BE2C (cell line): ENCODE data around the gene OXER1.
"Not testable (repeated sequence)": the region's sequence is repeated elsewhere in the genome, so short reads cannot be mapped to it uniquely, and the experiment has no call there.

ENCODE experiments used
- DNase-seq: peaks from one replicate; pipeline ENCODE4 v3.0.0-alpha.2; 2020
- H3K27me3 ChIP-seq: fragments of 250-450 bp; sonication (Bioruptor Pico); 2 replicates; pipeline ENCODE4 v1.5.1; 2020; ENCODE audit warnings: mild to moderate bottlenecking
- H3K36me3 ChIP-seq: fragments of 250-450 bp; sonication (Bioruptor Pico); 2 replicates; pipeline ENCODE4 v1.5.1; 2020; ENCODE audit warnings: mild to moderate bottlenecking
- H3K4me1 ChIP-seq: fragments of 250-450 bp; sonication (Bioruptor Pico); 2 replicates; pipeline ENCODE4 v1.5.1; 2020
- H3K4me3 ChIP-seq: 2 replicates; pipeline ENCODE4 v1.5.1; 2011; ENCODE audit warnings: low read depth, low read length
- H3K9me3 ChIP-seq: fragments of 250-450 bp; sonication (Bioruptor Pico); 2 replicates; pipeline ENCODE4 v1.5.1; 2020
- CTCF ChIP-seq: IDR thresholded peaks from 2 replicates; pipeline ENCODE4 v1.5.1; 2012; ENCODE audit warnings: mild to moderate bottlenecking, low read depth, low read length

OXER1 gene

GRCh38 chr2:42733852-42734251, 30.1 kb downstream of the OXER1 start:
- Histone ChIP-seq H3K4me1 (no peaks in the 10 kb centered on the region; the same call in none of the 2 replicates), H3K27me3 (no peaks in the 10 kb centered on the region), H3K4me3 (no peak overlapping the region), H3K9me3 (no peaks in the 10 kb centered on the region), H3K36me3 (no peaks in the 10 kb centered on the region; the same call in 1 of the 2 replicates)
- no peak for DNase-seq
- TF ChIP-seq CTCF, result no peak

- not testable (repeated sequence) for H3K4me3 ChIP-seq, H3K9me3 ChIP-seq, DNase-seq, H3K27me3 ChIP-seq, H3K4me1 ChIP-seq, H3K36me3 ChIP-seq
Observed at GRCh38 chr2:42731316-42731715, 32.6 kb downstream of the OXER1 start.

- no peak for DNase-seq
- H3K36me3 ChIP-seq, result 0 out of 2 replicates have a peak, but pooled peaks cover 2% of the 10 kb centered on the region
- H3K4me3 ChIP-seq, result no peak overlapping the region
- no peaks in the 10 kb centered on the region for H3K27me3 ChIP-seq
- H3K4me1 ChIP-seq, result no peaks in the 10 kb centered on the region; the same call in 1 of the 2 replicates
- no peaks in the 10 kb centered on the region for H3K9me3 ChIP-seq
- no peak for TF ChIP-seq CTCF
Observed at GRCh38 chr2:42726680-42727079, 37.3 kb downstream of the OXER1 start.

- no peaks in the 10 kb centered on the region for H3K27me3 ChIP-seq
- 0 out of 2 replicates have a peak, but pooled peaks cover 2% of the 10 kb centered on the region for H3K36me3 ChIP-seq
- no peak for TF ChIP-seq CTCF
- H3K4me1 ChIP-seq, result no peaks in the 10 kb centered on the region; the same call in 1 of the 2 replicates
- no peaks in the 10 kb centered on the region for H3K9me3 ChIP-seq
- no peak for DNase-seq
- no peak overlapping the region for H3K4me3 ChIP-seq
Observed at GRCh38 chr2:42725657-42726056, 38.3 kb downstream of the OXER1 start.

GRCh38 chr2:42724886-42725285, 39.0 kb downstream of the OXER1 start:
- no peak for TF ChIP-seq CTCF
- no peaks in the 10 kb centered on the region; the same call in 1 of the 2 replicates for H3K4me1 ChIP-seq
- no peaks in the 10 kb centered on the region for H3K27me3 ChIP-seq
- DNase-seq, result no peak
- no peaks in the 10 kb centered on the region for H3K9me3 ChIP-seq
- no peak overlapping the region for H3K4me3 ChIP-seq
- 0 out of 2 replicates have a peak, but pooled peaks cover 2% of the 10 kb centered on the region for H3K36me3 ChIP-seq

- no peak for DNase-seq
- H3K4me3 ChIP-seq, result no peak overlapping the region
- no peak for TF ChIP-seq CTCF
- no peaks in the 10 kb centered on the region; the same call in 1 of the 2 replicates for H3K4me1 ChIP-seq
- no peaks in the 10 kb centered on the region for H3K27me3 ChIP-seq
- no peaks in the 10 kb centered on the region for H3K9me3 ChIP-seq
- H3K36me3 ChIP-seq, result 0 out of 2 replicates have a peak, but pooled peaks cover 2% of the 10 kb centered on the region
Observed at GRCh38 chr2:42723465-42723864, 40.5 kb downstream of the OXER1 start.
